GM12872 (cell line): Measurements from ENCODE around the gene MACROH2A2.

ENCODE experiments used
- TF ChIP-seq, protein P1 (sequence below): IDR thresholded peaks from 3 replicates; pipeline ENCODE4 v1.5.1; 2011; ENCODE audit warnings: low read depth, mild to moderate bottlenecking, low read length, moderate library complexity; ENCODE audit not compliant: insufficient read depth

The MACROH2A2 gene

DNA sequence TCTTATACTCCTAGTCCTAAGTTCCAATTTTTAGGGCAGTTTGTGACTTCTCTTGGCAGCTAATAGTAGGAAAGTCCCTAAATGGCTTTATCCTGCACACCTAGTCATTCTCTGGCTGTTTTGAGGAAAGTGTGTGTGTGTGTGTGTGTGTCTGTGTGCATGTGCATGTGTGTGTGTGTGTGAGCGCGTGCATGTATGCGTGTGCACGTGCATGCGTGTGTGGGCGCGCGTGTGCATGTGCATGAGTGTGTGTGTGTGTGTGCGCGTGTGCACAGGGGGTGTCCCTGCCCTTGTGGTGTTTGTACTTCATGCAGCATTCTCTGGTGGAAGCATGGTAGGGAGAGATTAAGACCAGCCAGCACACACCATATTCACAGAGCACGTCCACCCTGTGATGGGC lies 18.2 kb downstream of the MACROH2A2 start:
- TF ChIP-seq, protein P1, sequence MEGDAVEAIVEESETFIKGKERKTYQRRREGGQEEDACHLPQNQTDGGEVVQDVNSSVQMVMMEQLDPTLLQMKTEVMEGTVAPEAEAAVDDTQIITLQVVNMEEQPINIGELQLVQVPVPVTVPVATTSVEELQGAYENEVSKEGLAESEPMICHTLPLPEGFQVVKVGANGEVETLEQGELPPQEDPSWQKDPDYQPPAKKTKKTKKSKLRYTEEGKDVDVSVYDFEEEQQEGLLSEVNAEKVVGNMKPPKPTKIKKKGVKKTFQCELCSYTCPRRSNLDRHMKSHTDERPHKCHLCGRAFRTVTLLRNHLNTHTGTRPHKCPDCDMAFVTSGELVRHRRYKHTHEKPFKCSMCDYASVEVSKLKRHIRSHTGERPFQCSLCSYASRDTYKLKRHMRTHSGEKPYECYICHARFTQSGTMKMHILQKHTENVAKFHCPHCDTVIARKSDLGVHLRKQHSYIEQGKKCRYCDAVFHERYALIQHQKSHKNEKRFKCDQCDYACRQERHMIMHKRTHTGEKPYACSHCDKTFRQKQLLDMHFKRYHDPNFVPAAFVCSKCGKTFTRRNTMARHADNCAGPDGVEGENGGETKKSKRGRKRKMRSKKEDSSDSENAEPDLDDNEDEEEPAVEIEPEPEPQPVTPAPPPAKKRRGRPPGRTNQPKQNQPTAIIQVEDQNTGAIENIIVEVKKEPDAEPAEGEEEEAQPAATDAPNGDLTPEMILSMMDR: no peak

DNA sequence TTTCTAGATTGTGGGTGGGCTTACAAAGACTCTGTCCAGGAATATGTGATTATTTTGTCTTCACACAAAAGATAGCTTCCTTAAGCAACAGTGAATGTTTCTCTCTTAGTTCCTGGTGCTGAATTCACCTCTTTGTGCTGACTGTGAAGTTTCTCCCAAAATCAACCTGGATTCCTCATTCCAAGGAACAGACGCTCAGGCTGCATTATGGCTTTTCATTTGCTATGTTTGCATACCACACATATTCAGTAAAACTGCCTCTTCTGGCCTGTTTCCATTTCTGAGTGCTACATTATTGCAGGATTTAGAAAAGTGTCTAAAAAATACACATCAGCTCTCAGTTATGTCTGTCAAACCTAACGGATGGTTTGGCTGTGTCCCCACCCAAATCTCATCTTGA lies 21.5 kb downstream of the MACROH2A2 start:
- TF ChIP-seq, protein P1: no peak

DNA sequence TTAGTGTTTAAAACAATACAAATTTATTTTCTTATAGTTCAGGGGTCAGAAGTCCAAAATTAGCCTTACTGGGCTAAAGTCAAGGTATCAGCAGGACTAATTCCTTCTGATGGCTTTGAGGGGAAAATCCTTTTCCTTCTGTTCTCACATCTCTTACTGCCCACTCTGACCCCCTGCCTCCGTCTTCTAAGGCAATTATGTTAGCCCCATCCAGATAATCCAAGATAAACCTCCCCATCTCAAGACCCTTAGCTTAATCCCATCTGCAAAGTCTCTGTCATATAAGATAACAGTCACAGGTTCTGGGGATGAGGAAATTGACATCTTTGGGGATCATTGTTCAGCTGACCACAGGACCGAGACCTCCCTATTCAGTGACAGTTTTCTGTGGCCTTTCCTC lies 22.3 kb downstream of the MACROH2A2 start:
- TF ChIP-seq, protein P1: no peak

DNA sequence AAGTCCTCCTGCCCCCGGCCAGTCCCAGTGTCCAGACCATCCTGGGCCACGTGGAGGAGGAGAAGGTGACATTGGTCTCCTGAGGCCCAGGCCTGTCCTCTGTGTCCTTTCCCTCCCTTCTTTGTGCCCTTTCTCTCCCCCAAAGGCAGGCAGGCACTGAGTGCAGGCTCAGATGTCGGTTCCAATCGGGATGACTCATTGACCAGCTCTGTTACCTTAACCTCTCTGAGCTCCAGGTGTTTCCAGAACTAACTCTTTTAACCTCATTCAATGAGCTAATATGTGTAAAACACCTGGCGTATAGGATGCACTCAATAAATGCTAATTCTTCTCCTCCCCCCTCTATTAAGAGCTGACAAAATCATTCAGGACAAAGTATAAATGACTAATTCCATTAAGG lies 25.7 kb downstream of the MACROH2A2 start:
- TF ChIP-seq, protein P1: no peak

DNA sequence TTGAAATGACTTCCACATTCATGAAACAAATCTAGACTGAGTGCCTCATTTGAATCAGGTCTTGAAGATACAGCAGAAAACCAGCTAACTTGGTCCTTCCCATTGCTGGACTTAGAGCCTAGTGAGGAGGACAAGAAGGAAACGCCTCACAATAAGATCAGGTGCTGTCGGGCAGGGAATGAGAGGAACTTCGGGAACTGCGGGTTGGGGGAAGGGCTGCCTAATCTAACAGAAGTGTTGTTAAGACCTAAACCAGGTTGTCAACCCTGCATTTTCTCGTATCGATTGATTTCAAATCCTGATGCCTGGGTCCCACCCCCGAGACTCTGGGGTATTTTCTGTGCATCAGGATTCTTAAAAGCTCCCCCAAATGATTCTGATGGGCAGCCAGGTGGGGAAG lies 26.3 kb downstream of the MACROH2A2 start:
- TF ChIP-seq, protein P1: no peak

DNA sequence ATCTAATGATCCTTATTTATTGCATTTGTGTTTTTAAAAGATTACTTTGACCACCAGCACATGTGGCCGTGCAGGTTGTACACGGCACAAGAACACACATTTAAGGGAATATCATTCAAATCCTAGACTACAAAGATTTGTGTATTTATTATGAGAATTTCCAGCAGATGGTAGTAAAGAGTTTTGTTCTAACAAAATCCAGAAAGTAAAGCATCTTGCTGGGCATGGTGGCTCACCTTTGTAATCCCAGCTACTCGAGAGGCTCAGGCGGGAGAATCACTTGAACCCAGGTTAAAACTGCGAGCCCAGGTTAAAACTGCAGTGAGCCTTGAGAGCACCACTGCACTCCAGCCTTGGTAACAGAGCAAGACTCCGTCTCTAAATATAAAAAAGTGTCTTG lies 31.5 kb downstream of the MACROH2A2 start:
- TF ChIP-seq, protein P1: no peak

DNA sequence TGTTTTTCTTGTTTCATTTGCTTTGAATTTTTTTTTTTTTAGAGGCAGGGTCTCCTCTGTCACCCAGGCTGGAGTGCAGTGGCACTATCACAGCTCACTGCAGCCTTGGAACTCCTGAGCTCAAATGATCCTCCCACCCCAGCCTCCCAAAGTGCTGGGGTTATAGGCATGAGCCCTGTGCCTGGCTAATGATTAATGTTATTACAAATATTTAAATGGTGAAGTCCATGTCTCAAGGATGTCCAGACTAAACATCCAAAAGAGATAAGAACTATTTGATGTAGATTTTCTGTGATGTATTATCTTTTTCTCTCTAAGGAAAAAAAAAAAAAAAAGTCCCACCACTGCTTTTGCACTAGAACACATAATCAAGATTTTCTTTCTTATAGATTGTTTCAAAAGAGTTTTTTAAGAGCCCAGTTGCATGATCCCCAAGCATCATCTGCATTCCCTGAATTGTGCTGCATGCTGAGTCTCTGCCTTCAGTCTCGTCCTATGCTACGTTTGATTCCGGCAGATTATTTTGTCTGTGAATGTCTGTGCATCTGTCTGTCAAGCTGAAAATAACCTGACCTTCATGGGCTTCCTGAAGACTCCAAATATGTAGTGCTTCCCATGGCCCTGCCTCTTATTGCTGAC lies 33.4 kb downstream of the MACROH2A2 start:
- TF ChIP-seq, protein P1: no peak
